ENCODE results near the gene SUSD3. TPM values are rescaled to one million over a fixed set of nuclear protein-coding genes. Genes with fewer than 3 reads are reported as not detected.

Gene SUSD3
- total and polyA plus RNA-seq, 2 of the 8 experiments (the other 6 are each of a cell fraction or from before 2014, with no cell fraction given): 5.5 to 35.4 TPM

DNA sequence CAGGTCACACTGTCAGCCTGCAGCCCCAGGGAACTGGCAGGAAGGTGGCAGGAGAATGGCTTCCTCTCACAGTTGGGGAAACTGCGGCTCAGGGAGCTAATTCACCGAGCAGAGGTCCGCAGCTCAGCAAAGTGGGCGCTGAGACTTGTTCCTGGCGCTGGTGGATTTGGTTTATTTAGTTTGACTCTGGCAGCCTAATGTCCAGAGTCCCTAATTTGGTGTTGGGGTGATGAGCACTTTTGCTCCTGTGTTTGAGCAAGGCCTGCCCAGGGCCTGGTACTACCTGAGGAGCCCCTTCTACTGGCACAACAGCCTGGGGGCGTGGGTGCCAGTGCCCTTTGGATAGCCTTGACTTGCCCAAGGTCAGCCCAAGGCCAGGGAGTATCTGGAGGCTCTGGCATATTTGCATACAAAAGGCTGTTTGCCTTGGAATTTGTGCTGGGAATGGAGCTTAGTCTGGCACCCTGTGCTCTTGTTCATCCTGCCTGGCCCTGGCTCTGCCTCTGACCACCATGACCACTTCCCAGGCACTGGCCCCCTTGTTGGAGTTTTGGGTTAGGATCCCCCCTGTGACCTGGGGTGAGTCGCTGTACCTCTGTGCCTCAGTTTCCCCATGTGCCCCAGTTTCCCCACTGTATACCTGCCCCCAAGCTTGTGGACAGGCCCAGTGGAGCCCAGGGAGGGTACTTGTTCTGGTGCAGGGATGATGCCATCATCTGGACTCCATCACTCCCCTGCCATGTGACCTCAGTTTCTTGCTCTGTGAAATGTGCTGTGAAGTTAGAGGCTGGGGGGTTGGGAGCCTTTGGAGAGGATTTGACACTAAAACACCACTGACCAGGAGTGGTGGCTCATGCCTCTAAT lies 1.4 kb downstream of the SUSD3 start:
- H3K36me3 ChIP-seq (ENCODE audit: control insufficient read depth in 2 of 4, insufficient read depth in 4 of 4, low read length in 3 of 4): no peaks in the 10 kb centered on the region
- H3K4me1 ChIP-seq (replicated peaks in 1 of 4; ENCODE audit: control insufficient read depth in 3 of 4, insufficient read depth in 4 of 4, low read length in 3 of 4): peaks cover 0 to 31% (median 20%) of the 10 kb centered on the region in 4 experiments; a peak in 6 of 7 replicates
- no peak overlapping the region for H4K5ac ChIP-seq (ENCODE audit: insufficient read length, low read depth, low read length)
- POLR2A ChIA-PET (ENCODE audit: partially characterized antibody): interaction anchor here (0.6 to 1.2 kb wide), 5 partner anchors 13 to 39 kb away, joined by 3 to 5 read pairs (median 3); no protein-coding TSS in a partner anchor
- peak overlapping the region; percentile 34 for H2BK120ac ChIP-seq (replicated peaks; ENCODE audit: low read depth, low read length)
- no peak overlapping the region for H3K27ac ChIP-seq (ENCODE audit: low read depth, low read length)
- FAIRE-seq (no peak), DNase-seq (ENCODE audit: low read depth in 1 of 2, low spot score in 2 of 2) (no peak)
- no peak overlapping the region for H3K4me3 ChIP-seq (ENCODE audit: extremely low read depth in 1 of 4, insufficient read depth in 2 of 4, low read depth in 3 of 4, low read length in 4 of 4)
- H2BK20ac ChIP-seq (ENCODE audit: low read length): 0 out of 2 replicates have a peak overlapping the region, but pooled peaks have one; percentile 48
- H3K4ac ChIP-seq (replicated peaks; ENCODE audit: insufficient read length, low read depth, low read length): peak overlapping the region; percentile 21
- 82% methylated on average over 7 of the region's 7 CpGs; no CpG with 5 or more reads in 1 of the 2 experiments for WGBS, 2 experiments (ENCODE audit: extremely low coverage in 1 of 2, insufficient coverage in 1 of 2, insufficient read length in 1 of 2, insufficient replicate concordance in 2 of 2, low coverage in 1 of 2, low lambda C conversion rate in 2 of 2, missing lambda C conversion rate in 1 of 2)
- H3K18ac ChIP-seq (ENCODE audit: extremely low read depth, low read length): peak overlapping the region; percentile 6; the same call in 1 of the 2 replicates
- peaks cover 0 to 16% (median 7%) of the 10 kb centered on the region in 4 experiments; a peak in 5 of 7 replicates for H3K27me3 ChIP-seq (replicated peaks in 1 of 4; ENCODE audit: control insufficient read depth in 3 of 4, extremely low read depth in 1 of 4, insufficient read depth in 3 of 4, low read length in 3 of 4)
- CTCF ChIA-PET (ENCODE audit: partially characterized antibody): interaction anchor here (0.6 to 2.1 kb wide), 11 partner anchors 11 to 243 kb away, joined by 3 to 9 read pairs (median 3); no protein-coding TSS in a partner anchor
- H3K23me2 ChIP-seq (ENCODE audit: low read depth, low read length): peaks cover 3% of the 10 kb centered on the region; the same call in 1 of the 2 replicates
- H2AK5ac ChIP-seq (ENCODE audit: low read depth, low read length): peak overlapping the region; percentile 53; the same call in 1 of the 2 replicates
- peak overlapping the region; percentile 10 for H4K91ac ChIP-seq (replicated peaks; ENCODE audit: insufficient read length, low read length)
- H4K20me1 ChIP-seq (replicated peaks in 1 of 2; ENCODE audit: control insufficient read depth in 1 of 2, insufficient read depth in 2 of 2, low read length in 2 of 2): no peaks in the 10 kb centered on the region
- 0 out of 2 replicates have a peak overlapping the region, but pooled peaks have one; percentile 16 for H2BK5ac ChIP-seq (ENCODE audit: low read depth, low read length)
- H3K79me2 ChIP-seq (ENCODE audit: control insufficient read depth in 1 of 2, insufficient read depth in 2 of 2, low read length in 2 of 2): no peaks in the 10 kb centered on the region
- peaks cover 2% of the 10 kb centered on the region; the same call in 1 of the 2 replicates for H3K79me1 ChIP-seq (ENCODE audit: low read depth, low read length)
- H2BK12ac ChIP-seq (ENCODE audit: low read depth, low read length): peak overlapping the region; percentile 80
- peak overlapping the region; percentile 87; the same call in 1 of the 2 replicates for H4K8ac ChIP-seq (ENCODE audit: extremely low read depth, insufficient read depth, low read length)
- H2BK15ac ChIP-seq (ENCODE audit: low read length): no peak overlapping the region; the same call in 1 of the 2 replicates
- no peak overlapping the region for H3K56ac ChIP-seq (replicated peaks; ENCODE audit: insufficient read length, low read depth, low read length)
- no peaks in the 10 kb centered on the region for H3K9me3 ChIP-seq (ENCODE audit: insufficient read depth in 2 of 2, low read depth in 1 of 2, low read length in 1 of 2)
- H3K4me2 ChIP-seq (ENCODE audit: insufficient read depth in 1 of 2, low read depth in 2 of 2, low read length in 2 of 2): peak overlapping the region in 1 of 2 experiments; percentile 74; a peak in 2 of 4 replicates
- no peak overlapping the region for H3K23ac ChIP-seq (ENCODE audit: insufficient read length)
- no peak overlapping the region for H2AFZ ChIP-seq (ENCODE audit: low read length)
- no peak for TF ChIP-seq EP300 (IDR thresholded peaks at IDR 0.05; ENCODE audit: borderline replicate concordance in 1 of 2, low read depth in 2 of 2, low read length in 2 of 2)
- no peak for TF ChIP-seq CHD2 (IDR thresholded peaks at IDR 0.05; ENCODE audit: low read length)
- TF ChIP-seq YY1 (IDR thresholded peaks at IDR 0.05; ENCODE audit: low read depth, low read length): peak; percentile 36; the same call in 1 of the 2 replicates
- TF ChIP-seq TEAD4 (IDR thresholded peaks at IDR 0.05; ENCODE audit: low read depth, low read length): peak; percentile 77
- no peak overlapping the region for H3K14ac ChIP-seq (ENCODE audit: insufficient read length)
- 0 out of 7 replicates have a peak overlapping the region, but pooled peaks of 1 of the 4 experiments have one; percentile 10 for H3K9ac ChIP-seq (replicated peaks in 1 of 4; ENCODE audit: extremely low read depth in 1 of 4, low read depth in 3 of 4, low read length in 3 of 4)

Data from H1 (cell line).